ENCODE results near the gene IGF2BP1.
"Not testable (repeated sequence)": the region's sequence is repeated elsewhere in the genome, so short reads cannot be mapped to it uniquely, and the experiment has no call there.

IGF2BP1 gene

DNA sequence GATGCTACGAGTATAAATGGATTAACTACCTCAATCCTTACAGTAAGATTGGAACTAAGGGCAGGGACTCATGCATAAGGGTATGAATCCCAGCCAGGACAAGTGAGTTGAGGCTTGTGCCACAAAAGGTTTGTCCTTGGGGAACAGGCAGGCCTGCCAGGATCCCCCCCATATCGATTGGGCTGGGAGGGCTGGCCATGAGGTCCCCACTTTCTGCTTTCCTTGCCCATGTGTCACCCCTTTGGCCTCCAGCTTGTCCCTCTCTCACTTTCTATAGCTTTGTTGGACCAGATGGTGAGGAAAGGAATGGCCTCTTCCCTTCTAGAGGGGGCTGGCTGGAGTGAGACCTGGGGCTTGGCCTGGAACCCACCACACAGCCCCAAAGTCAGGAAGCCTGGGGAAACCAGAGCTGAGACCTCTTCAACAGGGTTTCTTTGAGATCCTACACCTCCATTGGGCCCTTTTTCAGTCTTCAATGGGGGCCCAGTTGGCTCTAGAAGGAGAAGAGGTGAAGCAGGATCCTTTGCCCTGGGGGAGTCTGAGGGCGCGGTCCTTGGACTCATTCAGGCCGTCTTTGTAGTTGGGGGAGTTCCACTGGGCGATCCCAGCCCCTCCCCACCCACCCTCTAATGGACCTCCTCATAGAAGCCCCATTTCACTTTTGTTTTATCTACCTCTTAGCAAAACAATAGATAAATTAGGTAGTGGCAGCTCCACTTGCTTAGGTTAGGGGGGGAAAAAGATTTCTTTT is 57.3 kb downstream of the IGF2BP1 start:
- no peak for DNase-seq (ENCODE audit: low read depth in 3 of 3)

DNA sequence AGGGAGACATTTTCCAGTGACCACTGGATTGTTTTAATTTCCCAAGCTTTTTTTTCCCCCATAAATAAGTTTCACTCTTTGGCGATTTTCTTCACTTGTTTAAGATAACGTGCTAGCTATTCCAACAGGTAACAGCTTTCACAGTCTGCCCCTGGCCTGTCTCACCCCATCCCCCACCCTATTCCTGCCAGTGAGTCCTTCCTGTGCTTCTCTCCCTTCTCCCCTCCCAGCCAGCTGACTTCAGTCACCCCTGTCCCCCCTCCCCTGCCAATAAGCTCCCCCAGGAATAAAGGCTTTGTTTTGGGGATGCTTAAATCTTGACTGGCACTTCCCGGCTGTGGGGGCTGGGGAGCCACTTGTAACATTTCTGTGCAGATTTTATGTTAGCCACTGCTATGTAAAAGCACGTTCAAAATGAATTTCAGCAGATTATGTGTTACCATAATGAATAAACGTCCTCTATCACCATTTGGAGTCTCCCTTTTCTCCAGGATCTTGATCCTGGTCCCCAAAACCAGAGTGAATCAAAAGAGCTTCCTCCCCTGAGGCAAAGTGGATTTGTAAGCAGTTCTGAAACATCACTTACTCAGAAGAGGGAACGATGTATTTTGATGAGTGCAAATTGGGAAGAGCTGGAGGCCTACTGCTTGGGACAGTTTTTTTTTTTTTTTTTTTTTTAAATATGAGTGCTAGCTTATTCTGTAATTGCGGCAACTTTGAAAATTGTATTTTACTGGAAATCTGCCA is 58.2 kb downstream of the IGF2BP1 start:
- no peak for DNase-seq (ENCODE audit: low read depth in 3 of 3)

DNA sequence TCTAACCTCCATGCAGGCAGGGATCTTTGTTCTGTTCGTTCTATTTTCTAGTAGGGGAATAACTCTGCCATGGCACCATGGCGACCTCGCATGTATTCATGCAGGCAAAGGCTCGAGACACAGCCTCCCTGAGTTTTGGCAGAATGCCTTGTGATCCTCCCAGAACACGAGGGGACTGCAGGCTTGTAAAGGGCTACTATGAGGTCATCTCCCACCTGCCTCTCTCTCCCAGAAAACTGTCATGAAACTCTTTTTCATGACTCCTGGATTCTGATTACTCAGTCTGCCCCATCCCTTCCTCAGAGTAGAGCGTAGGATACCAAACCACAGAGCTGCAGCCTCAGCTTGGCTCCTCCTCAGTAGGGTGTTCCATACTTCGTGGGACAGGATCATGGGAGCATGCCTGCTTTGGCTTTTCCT is 64.3 kb downstream of the IGF2BP1 start:
- no peak for DNase-seq (ENCODE audit: low read depth in 3 of 3)

DNA sequence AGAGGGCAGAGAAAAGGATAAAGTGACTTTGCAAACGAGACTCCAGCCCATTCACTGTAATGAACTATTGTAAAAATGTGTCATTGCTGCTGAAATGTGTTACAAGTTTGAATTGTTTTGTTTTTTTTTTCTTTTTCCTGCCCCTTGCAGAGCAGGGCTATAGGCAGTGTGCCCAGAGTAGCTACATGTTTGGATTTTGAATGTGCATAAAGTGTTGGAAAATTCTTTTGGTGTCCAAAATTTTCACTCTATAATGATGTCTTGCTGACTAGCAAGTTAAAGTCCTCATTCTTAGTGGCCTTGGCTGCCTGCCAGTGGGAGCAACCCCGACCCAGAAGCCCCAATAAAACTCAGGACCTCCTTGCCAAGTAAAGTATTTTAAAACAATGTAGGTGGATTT is 66.5 kb downstream of the IGF2BP1 start:
- no peak for DNase-seq (ENCODE audit: low read depth in 3 of 3)

DNA sequence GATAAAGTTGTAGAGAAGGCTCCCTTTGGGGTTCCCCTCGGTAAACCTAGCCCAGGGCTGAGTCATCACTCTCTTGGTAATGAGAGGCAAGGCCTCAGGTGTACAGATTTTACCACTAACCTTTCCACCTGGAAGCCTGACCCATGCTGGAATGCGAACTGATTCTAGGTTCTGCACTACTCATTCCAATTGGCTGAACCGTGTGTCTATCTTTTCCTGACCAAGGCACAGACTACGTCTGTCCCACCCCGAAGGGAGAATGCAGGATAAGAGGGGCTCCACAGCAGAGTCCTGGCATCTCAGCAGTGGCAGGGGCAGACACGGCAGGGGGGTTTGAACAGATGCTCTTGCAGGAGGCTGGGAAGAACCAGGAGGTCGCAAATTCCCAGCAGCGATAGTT is 70.0 kb downstream of the IGF2BP1 start:
- DNase-seq (ENCODE audit: low read depth in 3 of 3) = no peak

DNA sequence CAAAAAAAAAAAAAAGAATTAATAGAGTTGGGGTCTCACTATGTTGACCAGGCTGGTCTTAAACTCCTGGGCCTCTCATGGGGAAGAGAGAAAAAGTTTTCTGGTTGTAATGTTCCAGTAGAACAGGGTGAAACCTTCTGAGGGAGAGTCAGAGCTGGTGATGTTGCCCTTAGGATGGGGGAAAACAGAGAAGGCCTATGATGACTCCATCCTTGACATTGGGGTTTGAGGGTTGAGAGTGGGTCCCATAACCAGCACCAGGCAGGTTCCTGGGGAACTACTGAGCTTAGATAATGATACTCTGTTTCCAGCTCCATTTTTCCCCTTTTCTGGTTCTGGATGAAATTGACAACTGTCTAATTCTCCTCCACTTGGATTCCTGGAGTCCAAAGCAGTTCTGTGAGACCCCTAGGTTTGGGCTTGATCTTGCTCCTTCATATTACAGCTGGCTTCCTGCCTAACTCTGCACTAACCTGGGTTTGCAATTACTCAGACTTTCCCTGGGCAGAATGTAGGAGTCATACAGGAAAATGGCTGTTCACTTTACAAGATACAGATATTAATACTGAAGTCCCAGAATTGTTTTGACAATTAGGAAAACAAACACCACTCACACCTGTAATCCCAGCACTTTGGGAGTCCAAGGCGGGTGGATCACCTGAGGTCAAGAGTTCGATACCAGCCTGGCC is 72.5 kb downstream of the IGF2BP1 start:
- DNase-seq (ENCODE audit: low read depth in 3 of 3) = no peak

DNA sequence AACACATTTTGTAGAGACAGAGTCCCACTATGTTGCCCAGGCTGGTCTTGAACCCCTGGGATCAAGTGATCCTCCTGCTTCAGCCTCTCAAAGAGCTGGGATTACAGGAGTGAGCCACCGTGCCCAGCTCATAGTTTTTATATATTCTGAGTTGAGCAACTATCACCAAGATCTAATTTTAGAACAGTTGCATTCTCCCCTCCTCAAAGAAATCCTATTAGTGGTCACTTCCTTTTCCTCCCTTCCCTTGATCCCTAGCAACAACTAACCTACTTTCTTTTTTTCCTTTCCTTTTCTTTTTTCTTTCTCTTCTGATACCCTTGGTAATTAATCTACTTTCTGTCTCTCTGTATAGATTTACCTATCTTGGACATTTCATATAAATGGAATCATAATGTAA is 73.9 kb downstream of the IGF2BP1 start:
- no peak for DNase-seq (ENCODE audit: low read depth in 3 of 3)

DNA sequence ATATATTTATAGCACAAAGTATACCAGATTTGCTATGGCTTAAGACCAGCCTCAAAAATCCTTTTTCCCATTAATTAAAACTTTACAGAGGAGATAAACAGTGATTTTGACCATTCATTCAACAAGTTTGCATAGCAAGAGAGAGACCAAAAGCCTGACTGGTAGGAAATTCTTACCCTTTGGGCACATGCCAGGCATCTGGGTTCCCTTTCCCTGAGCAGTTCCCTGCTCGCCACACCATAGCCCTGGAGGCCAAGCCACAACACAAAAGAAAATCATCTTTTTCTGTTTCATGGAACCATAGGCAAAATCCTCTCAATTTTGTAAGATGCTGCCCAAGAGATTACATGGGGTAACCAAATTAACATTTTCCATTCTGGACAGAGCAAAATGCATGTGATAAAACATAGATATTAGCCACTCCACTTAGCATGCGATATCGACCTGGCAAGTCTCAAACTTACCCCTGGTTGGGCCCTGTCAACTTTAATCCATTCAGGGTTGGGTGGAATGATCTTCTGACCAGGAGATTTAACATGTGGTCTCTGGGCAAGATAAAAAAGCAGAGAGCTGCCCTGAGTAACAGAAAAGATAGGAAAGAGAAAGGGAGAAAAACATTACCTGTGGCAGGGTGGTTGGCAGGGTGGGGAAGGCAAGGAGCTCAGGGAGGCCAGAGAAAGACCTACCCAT is 77.8 kb downstream of the IGF2BP1 start:
- no peak for DNase-seq (ENCODE audit: low read depth in 3 of 3)

DNA sequence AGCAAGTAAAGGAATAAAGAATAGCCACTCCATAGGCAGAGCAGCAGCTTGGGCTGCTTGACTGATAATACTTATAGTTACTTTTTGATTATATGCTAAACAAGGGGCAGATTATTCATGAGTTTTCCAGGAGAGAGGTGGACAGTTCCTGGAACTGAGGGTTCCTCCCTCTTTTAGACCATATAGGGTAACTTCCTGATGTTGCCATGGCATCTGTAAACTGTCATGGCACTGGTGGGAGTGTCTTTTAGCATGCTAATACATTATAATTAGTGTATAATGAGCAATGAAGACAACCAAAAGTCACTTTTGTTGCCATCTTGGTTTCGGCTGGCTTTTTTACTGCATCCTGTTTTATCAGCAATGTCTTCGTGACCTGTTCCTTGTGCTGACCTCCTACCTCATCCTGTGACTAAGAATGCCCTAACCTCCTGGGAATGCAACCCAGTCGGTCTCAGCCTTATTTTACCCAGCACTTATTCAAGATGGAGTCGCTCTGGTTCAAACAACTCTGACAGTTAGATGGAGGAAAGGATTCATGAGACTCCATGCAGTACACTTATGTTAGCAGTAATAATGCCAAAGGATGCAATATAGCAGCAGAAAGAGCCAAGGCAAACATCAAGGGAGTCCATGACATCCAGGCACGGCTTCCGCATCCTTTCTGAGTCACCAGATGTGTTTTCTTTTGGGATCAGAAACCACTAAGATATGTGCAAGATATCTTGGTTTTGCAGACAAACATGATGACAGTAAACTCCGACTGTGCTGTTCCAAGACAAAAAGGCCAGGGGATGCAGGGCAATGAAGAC is 79.6 kb downstream of the IGF2BP1 start:
- DNase-seq (ENCODE audit: low read depth in 3 of 3) = no peak

DNA sequence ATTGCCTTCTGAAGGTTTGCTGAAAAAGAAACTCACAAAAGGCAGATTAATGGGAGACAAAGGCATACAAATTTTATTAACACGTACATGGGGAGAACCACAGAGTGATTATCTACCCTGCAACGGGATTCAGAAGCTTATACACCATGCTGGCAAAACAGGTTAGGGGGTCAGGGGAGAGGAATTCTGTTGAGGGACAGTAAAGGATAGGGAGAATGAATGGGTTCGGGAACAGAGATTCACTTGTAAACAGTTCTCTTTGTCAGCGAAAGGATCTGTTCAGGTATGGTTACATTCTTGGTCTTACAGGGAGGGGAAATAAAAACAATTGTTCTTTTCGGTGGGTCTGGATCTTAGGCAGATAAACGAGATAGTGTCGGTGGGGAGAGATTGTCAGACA is 81.1 kb downstream of the IGF2BP1 start:
- DNase-seq (ENCODE audit: low read depth in 3 of 3) = no peak

DNA sequence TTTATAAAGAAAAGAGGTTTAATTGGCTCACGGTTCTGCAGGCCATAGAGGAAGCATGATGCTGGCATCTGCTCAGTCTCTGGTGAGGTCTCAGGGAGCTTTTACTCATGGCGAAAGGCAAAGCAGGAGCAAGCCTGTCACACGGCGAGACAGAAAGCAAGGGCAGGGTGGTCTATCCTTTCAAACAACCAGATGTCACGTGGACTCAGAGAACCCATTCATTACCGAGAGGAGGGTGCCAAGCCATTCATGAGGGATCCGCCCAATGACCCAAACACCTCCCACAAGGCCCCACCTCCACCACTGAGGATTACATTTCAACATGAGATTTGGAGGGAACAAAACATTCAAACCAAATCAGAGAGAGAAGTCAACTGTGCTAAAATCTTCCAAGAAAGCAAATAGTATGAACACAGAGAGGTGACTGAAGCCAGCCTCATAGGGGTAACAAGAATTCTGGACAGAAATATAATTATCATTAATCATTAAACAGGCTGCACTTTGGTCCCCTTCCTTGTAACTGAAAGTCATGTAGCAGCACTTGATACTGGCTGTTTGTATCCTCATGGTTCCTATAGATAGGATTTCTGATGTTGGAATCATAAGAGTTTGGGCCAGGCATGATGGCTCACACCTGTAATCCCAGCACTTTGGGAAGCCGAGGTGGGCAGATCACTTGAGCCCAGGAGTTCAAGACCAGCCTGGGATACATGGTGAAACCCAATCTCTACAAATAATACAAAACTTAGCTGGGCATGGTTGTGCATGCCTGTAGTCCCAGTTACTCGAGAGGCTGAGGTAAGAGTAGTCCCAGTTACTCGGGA is 82.9 kb downstream of the IGF2BP1 start:
- no peak for DNase-seq (ENCODE audit: low read depth in 3 of 3)

DNA sequence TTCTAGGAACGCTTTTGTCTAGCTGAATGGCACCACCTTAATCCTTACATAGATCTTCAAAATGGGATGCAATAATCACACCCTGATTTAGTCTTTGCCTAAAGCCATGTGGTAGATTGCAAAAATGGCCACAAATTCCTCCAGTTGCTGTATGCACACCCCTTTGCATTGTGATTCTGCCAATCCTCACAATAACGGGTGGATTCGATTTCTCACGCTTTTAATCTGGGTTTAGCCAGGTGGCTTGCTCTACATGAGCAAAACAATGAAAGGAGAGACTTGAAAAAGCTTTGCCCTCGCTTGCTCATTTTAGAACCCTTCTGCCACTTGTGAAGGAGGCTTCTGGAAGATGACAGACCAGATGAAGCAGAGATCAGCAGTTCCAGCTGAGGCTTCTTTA is 85.0 kb downstream of the IGF2BP1 start:
- DNase-seq (ENCODE audit: low read depth in 3 of 3) = no peak

DNA sequence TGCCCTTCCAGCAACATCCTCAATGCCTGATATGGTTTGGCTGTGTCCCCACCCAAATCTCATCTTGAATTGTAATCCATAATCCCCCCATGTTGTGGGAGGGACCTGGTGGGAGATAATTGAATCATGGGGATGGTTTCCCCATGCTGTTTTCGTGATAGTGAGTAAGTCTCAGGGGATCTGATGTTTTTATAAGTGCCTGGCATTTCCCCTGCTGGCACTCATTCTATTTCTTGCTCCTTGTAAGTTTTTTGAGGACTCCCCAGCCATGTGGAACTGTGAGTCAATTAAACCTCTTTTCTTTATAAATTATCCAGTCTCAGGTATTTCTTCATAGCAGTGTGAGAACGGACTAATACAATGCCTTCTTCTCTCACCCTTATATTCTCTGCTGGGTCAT is 87.9 kb downstream of the IGF2BP1 start:
- not testable (repeated sequence) for DNase-seq (ENCODE audit: low read depth in 3 of 3)

DNA sequence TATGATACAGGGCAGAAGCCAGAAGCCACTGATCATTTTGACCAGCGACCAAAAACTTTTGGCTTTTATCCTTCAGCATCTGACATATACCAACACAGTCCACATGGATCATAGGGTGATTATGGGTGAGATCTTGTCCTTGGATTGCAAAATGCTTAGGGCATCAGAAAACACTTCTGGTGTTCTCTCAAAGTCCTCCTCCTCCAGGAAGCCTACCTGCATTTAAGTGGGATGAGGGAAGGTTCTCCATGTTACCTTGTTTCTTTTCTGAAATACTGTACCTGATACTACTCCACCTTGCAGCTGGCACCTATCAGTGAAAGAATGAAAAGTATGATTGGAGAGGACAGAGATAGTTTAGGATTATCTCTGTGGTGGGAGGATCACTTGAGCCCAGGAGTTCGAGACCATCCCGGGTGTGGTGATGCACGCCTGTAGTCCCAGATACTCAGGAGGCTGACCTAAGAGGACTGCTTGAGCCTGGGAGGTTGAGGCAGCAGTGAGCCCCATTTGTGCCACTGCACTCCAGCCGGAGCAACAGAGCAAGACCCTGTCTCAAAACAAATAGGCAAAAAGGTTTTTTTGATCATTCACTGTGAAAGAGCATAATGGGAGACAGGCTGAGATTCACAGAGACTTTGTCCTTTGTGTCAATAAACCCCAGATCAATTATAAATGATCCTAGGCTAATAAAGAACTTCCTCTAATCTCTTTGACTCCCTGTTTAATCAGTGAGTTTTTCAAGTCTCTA is 88.6 kb downstream of the IGF2BP1 start:
- DNase-seq (ENCODE audit: low read depth in 3 of 3) = no peak

DNA sequence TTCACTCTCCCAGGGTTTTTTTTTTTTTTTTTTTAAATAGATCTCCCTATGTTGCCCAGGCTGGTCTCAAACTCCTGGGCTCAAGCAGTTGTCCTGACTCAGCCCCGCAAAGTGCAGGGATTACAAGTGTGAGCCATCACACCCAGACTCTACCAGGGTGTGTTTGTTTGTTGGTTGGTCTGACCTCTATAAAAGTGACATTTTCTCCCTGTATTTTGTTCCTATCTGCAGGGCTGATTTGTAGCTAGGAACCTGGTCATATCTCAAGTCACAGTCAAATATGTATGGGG is 89.1 kb downstream of the IGF2BP1 start:
- no peak for DNase-seq (ENCODE audit: low read depth in 3 of 3)

DNA sequence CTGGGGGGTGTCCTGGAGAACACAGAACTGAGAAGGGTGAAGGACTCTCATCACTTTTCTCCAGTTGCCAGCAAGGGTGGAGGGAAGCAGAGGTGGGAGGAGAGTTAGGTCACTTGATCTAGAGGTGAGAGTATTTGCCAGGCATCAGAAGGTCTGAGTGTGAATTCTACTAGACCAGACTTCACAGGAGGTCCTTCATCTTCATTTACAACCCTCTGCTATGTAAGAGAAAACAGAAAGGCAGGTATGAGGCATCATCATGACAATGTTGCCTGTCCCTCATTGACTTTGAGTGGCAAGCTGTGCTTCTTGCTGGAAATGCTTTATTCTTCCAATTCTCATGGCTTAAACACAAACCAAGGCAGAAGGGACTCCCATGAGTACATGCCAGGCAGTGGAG is 89.5 kb downstream of the IGF2BP1 start:
- DNase-seq (ENCODE audit: low read depth in 3 of 3) = no peak

DNA sequence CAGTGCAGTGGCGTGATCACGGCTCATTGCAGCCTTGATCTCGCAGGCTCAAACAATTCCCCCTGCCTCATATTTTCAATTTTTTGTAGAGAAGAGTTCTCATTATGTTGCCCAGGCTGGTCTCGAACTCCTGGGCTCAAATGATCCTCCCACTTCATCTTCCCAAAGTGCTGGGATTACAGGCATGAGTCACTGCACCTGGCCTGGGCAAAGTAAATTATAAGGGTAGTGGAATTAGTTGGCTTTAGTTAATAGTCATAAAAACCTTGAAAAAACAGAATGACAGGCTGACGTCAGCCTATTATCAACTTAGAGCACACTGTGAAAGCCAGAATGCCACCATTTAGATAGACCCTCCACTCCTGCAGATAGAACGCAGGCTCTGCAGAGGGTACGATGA is 91.9 kb downstream of the IGF2BP1 start:
- DNase-seq (ENCODE audit: low read depth in 3 of 3) = no peak

DNA sequence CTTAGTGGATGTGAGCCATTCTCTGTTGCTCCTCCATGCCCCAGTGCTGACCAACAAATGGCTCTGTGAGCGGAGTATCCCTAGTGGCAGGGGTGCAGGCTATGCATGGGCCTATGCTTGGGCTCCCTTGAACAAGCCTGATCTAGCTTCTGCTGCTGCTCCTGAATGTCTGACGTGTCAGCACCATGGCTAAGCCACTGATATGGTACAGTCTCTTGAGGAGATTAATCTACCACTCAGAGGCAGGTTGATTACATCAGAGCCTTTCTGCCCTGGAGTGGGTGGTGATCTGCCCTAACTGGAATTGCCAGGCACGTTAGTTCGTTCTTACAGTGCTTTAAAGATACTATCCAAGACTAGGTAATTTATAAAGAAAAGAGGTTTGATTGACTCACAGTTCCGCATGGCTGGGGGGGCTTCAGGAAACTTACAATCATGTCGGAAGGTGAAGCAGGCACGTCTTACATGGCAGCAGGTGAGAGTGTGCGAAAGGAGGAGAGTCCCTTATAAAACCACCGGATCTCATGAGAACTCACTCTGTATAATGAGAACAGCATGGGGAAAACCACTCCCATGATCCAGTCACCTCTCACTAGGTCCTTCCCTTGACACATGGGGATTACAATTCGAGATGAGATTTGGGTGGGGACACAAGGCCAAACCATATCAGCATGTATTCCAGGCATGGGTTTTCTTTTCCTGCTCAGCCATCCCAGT is 93.9 kb downstream of the IGF2BP1 start:
- no peak for DNase-seq (ENCODE audit: low read depth in 3 of 3)

DNA sequence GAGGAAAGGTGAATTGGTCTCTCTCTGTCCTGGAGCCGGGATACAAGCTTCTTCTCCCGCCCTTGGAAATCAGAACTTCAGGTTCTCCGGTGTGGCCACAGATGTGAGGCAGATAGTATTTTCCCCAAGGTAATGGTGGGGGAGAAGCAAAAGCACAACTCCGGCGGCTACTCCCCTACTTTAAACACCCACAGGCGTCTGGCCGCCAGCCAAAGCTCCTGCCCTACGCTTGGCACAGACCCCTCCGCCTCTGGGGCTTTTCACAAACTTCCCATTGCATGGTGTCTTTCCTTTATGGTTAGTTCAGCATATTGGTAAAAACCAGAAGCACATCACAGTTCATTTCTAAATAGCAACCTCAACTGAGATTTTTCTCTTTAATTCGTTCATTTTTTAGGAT is 95.9 kb downstream of the IGF2BP1 start:
- DNase-seq (ENCODE audit: low read depth in 3 of 3) = no peak

Measured in stimulated activated CD4-positive, alpha-beta T cell treated with anti-CD3 and anti-CD28 coated beads, TNF-alpha, amount 100 ng/mL, for 48 hours (primary cell).